ENCODE measurements around the gene TOM1.

Gene TOM1

DNA sequence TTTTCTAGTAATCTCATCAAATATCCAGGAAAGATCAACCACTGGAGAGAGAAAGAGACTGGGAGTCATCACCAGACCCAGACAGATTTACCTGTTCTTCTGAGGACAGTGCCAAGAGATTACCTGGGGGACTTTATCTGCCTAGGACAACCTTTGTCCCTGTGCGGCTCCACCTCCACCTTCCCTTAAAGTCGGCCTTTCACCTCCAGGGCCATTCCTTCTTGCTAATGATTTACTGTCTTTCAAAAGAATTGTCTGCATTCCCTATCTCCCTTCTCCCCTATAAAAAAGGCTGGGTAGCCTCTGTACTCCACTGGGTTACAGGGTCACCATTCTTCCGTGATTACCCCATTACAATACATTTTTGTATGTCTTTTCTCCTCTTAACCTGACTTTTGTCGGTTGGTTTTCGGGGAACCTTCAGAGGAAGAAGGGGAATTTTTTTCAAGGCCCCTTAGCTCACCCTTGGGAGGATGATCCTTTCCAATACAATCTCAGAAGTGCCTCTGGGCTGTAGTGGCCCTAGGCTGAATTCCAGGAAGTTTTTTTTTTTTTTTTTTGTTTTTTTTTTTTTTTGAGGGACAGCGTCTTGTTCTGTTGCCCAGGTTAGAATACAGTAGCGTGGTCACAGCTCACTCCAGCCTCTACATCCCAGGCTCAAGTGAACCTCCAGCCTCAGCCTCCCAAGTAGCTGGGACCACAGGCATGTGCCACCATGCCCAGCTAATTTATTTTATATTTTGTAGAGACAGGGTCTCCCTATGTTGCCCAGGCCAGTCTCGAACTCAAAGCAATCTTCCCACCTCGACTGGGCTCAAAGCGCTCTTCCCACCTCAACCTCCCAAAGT, 79.7 kb downstream of the TOM1 start:
- H3K27me3 Mint-ChIP-seq = no peaks in the 10 kb centered on the region
- peak overlapping the region; percentile 87 for H3K27ac Mint-ChIP-seq
- peaks cover 79% of the 10 kb centered on the region for H3K4me1 Mint-ChIP-seq
- peaks cover 15% of the 10 kb centered on the region for H3K36me3 Mint-ChIP-seq
- no peak overlapping the region for H3K4me3 Mint-ChIP-seq
- no peak for ATAC-seq
- no peaks in the 10 kb centered on the region for H3K9me3 Mint-ChIP-seq

- H3K27me3 Mint-ChIP-seq = no peaks in the 10 kb centered on the region
- H3K36me3 Mint-ChIP-seq = peaks cover 22% of the 10 kb centered on the region
- peak overlapping the region; percentile 87 for H3K27ac Mint-ChIP-seq
- H3K4me1 Mint-ChIP-seq = peaks cover 85% of the 10 kb centered on the region
- ATAC-seq = no peak
- H3K4me3 Mint-ChIP-seq = peak overlapping the region; percentile 87
- H3K9me3 Mint-ChIP-seq = no peaks in the 10 kb centered on the region
Measured at GRCh38 chr22:35380013-35380412, 80.3 kb downstream of the TOM1 start.

DNA sequence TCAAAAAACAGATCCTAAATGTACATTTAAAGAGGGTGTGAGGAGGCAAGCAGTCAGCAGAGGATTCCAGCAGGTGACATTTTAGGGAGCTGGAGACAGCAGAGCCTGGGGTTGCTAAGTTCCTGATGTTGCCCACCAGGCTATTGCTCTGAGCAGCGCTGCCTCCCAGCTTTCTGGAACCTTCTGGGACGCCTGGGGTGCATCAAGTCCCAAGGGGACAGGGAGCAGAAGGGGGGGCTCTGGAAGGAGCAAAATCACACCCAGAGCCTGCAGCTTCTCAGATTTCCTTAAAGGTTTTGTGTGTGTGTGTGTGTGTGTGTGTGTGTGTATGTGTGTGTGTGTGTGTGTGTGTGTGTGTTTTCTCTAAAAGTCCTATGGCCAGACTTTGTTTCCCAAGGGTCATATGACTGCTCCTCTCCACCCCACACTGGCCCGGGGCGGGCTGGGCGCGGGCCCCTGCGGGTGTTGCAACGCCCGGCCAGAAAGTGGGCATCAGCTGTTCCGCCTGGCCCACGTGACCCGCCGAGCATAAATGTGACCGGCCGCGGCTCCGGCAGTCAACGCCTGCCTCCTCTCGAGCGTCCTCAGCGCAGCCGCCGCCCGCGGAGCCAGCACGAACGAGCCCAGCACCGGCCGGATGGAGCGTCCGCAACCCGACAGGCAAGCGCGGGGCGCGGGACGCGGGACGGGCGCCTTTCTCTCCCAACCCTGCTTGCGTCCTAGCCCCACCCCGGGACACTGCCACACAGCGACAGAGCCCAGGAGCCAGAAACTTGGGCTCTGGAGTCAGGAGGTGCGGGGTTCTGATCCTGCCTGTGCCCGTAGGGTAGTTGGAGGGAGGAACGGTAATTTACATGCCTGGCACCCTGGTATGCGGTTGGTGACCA, 81.1 kb downstream of the TOM1 start, which contains the start of gene HMOX1:
TSS of gene HMOX1 (plus strand) at position 560 of the 887 bp plus-strand sequence. CDS start at position 638, 78 bp downstream.
- ATAC-seq = peak; percentile 91
- no peaks in the 10 kb centered on the region for H3K9me3 Mint-ChIP-seq
- H3K27ac Mint-ChIP-seq = peak within 1 kb of the TSS; percentile 87
- peaks cover 83% of the 10 kb centered on the region for H3K4me1 Mint-ChIP-seq
- no peaks in the 10 kb centered on the region for H3K27me3 Mint-ChIP-seq
- H3K4me3 Mint-ChIP-seq = peak within 1 kb of the TSS; percentile 87
- H3K36me3 Mint-ChIP-seq = peaks cover 27% of the 10 kb centered on the region

- peaks cover 31% of the 10 kb centered on the region for H3K36me3 Mint-ChIP-seq
- peaks cover 79% of the 10 kb centered on the region for H3K4me1 Mint-ChIP-seq
- peak overlapping the region; percentile 87 for H3K4me3 Mint-ChIP-seq
- H3K9me3 Mint-ChIP-seq = no peaks in the 10 kb centered on the region
- peak overlapping the region; percentile 87 for H3K27ac Mint-ChIP-seq
- no peaks in the 10 kb centered on the region for H3K27me3 Mint-ChIP-seq
- no peak for ATAC-seq
Measured at GRCh38 chr22:35381424-35382009, 81.8 kb downstream of the TOM1 start.

DNA sequence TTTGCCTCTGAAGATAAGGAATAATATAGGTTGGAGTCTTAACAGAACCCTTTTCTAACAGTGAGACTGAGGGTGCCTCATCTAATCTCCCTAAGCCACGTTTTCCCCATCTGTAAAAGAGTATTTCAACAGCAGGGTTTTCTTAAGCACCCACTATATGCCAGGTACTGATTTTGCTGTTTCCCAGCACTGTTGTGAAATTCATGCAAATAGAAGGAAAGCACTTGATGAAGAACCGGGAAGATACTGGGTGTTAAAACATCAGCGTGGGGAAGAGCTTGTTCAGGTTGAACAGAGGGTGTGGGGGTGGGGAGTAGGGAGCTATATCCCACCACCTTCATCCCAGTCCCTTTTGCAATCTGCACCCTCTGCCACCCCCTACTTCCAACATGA, 84.0 kb downstream of the TOM1 start:
- H3K27ac Mint-ChIP-seq = no peak overlapping the region
- no peaks in the 10 kb centered on the region for H3K27me3 Mint-ChIP-seq
- H3K4me1 Mint-ChIP-seq = peaks cover 57% of the 10 kb centered on the region
- no peak overlapping the region for H3K4me3 Mint-ChIP-seq
- peaks cover 44% of the 10 kb centered on the region for H3K36me3 Mint-ChIP-seq
- no peaks in the 10 kb centered on the region for H3K9me3 Mint-ChIP-seq
- ATAC-seq = no peak

DNA sequence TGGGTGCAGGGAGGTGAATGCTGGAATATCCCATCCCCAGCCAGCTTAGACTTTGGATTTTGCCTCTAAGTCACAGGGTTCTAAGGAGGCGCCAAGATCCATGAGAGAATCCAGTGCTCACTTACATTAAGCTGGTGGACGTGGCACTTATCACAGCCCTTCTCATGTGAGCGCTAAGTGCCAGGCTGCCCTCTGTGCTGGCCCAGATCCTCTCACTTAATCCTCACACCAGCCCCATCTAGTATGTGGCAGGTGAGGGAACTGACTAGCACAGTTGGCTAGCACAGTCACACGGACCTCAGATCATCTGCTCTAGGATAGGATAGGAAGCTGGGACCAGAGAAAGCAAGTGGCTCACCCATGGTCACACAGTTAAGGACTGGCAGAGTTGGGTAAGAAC, 84.8 kb downstream of the TOM1 start:
- ATAC-seq = no peak
- no peaks in the 10 kb centered on the region for H3K9me3 Mint-ChIP-seq
- H3K27me3 Mint-ChIP-seq = no peaks in the 10 kb centered on the region
- no peak overlapping the region for H3K4me3 Mint-ChIP-seq
- peaks cover 52% of the 10 kb centered on the region for H3K36me3 Mint-ChIP-seq
- no peak overlapping the region for H3K27ac Mint-ChIP-seq
- peaks cover 58% of the 10 kb centered on the region for H3K4me1 Mint-ChIP-seq

DNA sequence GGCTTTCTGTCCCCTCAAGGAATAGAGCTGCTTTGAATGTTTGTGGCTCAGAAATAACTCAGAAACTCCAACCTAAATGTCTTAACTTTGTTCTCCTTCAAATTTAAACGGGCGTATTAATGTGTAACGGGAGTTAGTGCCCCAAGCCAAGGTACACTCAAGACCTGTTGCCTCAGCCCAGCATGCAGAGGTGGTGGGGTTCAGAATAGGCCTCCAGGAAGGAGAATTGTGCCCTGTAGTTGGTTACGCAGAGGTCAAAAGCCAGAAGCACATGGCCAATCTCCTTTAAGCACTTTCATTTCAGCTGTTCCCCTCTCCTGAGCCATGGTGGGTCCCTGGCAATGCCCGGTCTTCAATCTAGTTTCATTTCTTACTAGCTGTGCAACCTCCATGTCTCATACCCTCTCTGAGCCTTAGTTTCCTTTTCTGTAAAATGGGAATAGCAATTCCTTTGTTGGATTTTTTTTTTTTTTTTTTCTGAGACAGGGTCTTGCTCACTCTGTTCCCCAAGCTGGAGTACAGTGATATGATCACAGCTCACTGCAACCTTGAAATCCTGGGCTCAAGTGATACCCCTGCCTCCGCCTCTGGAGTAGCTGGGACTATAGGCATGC, 85.4 kb downstream of the TOM1 start:
- Mint-ChIP-seq H3K27me3 (no peaks in the 10 kb centered on the region), H3K4me1 (peaks cover 60% of the 10 kb centered on the region), H3K9me3 (no peaks in the 10 kb centered on the region), H3K27ac (no peak overlapping the region), H3K36me3 (peaks cover 58% of the 10 kb centered on the region), H3K4me3 (no peak overlapping the region)
- no peak for ATAC-seq

- Mint-ChIP-seq H3K27ac (no peak overlapping the region), H3K27me3 (no peaks in the 10 kb centered on the region), H3K4me3 (no peak overlapping the region), H3K4me1 (peaks cover 48% of the 10 kb centered on the region), H3K36me3 (peaks cover 66% of the 10 kb centered on the region), H3K9me3 (no peaks in the 10 kb centered on the region)
- ATAC-seq = no peak
Measured at GRCh38 chr22:35386670-35387288, 87.1 kb downstream of the TOM1 start.

DNA sequence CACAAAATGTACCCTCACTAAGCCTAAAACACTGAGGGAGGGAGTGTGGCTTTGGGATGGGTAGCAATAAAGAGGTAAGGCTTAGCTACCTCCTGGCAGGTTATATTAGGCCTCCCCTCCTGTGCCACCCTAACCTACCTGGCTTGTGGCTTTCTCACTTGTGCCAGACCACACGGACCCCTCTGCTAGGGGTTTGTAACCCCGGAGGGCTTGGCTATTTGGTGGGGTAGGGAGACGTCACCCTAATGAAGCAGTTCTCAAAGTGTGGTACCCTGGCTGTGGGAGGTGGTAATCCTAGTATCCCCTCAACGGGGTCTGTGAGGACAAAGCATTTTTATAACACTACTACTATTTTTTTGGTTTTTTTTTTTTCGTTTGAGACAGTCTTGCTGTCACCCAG, 91.2 kb downstream of the TOM1 start:
- peaks cover 50% of the 10 kb centered on the region for H3K36me3 Mint-ChIP-seq

GRCh38 chr22:35392357-35392756, 92.7 kb downstream of the TOM1 start:
- Mint-ChIP-seq H3K27me3 (no peaks in the 10 kb centered on the region), H3K27ac (peak overlapping the region; percentile 67), H3K4me1 (peaks cover 58% of the 10 kb centered on the region), H3K36me3 (peaks cover 38% of the 10 kb centered on the region), H3K9me3 (no peaks in the 10 kb centered on the region), H3K4me3 (no peak overlapping the region)
- ATAC-seq = peak; percentile 87

More for the DNA sequence above, 91.2 kb downstream of the TOM1 start:
- no peak for ATAC-seq
- peaks cover 45% of the 10 kb centered on the region for H3K4me1 Mint-ChIP-seq
- no peak overlapping the region for H3K4me3 Mint-ChIP-seq
- H3K27me3 Mint-ChIP-seq = no peaks in the 10 kb centered on the region
- no peak overlapping the region for H3K27ac Mint-ChIP-seq
- H3K9me3 Mint-ChIP-seq = no peaks in the 10 kb centered on the region

DNA sequence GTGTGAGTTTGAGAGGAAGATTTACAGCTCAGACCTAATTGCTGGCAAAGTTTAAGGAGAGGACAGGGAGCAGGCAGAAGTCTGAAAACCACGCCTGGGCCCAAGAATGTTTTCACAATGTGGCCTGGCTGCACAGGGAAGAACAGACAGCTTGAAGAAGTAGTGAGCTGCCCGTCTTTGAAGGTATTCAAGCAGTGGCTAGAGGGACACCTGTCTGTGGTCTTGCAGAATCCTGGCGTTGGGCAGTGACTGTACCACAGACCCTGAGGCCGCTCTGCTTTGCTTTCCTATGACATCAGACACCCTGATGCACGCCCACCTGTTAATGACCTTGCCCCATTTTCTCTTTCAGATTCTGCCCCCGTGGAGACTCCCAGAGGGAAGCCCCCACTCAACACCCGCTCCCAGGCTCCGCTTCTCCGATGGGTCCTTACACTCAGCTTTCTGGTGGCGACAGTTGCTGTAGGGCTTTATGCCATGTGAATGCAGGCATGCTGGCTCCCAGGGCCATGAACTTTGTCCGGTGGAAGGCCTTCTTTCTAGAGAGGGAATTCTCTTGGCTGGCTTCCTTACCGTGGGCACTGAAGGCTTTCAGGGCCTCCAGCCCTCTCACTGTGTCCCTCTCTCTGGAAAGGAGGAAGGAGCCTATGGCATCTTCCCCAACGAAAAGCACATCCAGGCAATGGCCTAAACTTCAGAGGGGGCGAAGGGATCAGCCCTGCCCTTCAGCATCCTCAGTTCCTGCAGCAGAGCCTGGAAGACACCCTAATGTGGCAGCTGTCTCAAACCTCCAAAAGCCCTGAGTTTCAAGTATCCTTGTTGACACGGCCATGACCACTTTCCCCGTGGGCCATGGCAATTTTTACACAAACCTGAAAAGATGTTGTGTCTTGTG, 93.7 kb downstream of the TOM1 start:
- no peak for ATAC-seq
- Mint-ChIP-seq H3K36me3 (peaks cover 34% of the 10 kb centered on the region), H3K4me3 (peak overlapping the region; percentile 2)

GRCh38 chr22:35394011-35394312, 94.3 kb downstream of the TOM1 start:
- peaks cover 60% of the 10 kb centered on the region for H3K4me1 Mint-ChIP-seq
- no peaks in the 10 kb centered on the region for H3K9me3 Mint-ChIP-seq
- H3K27ac Mint-ChIP-seq = peak overlapping the region; percentile 67
- peak overlapping the region; percentile 2 for H3K4me3 Mint-ChIP-seq
- ATAC-seq = no peak
- H3K36me3 Mint-ChIP-seq = peaks cover 31% of the 10 kb centered on the region
- no peaks in the 10 kb centered on the region for H3K27me3 Mint-ChIP-seq

More for the DNA sequence above, 93.7 kb downstream of the TOM1 start:
- peaks cover 63% of the 10 kb centered on the region for H3K4me1 Mint-ChIP-seq
- H3K27ac Mint-ChIP-seq = peak overlapping the region; percentile 67
- no peaks in the 10 kb centered on the region for H3K9me3 Mint-ChIP-seq
- H3K27me3 Mint-ChIP-seq = no peaks in the 10 kb centered on the region

GRCh38 chr22:35394810-35395563, 95.3 kb downstream of the TOM1 start:
- no peaks in the 10 kb centered on the region for H3K27me3 Mint-ChIP-seq
- H3K4me1 Mint-ChIP-seq = peaks cover 50% of the 10 kb centered on the region
- no peak overlapping the region for H3K4me3 Mint-ChIP-seq
- peak overlapping the region; percentile 67 for H3K27ac Mint-ChIP-seq
- no peak for ATAC-seq
- H3K9me3 Mint-ChIP-seq = no peaks in the 10 kb centered on the region
- H3K36me3 Mint-ChIP-seq = peaks cover 25% of the 10 kb centered on the region
